GM21737 (cell line): ENCODE results near the gene DGKZ.
"Not testable (repeated sequence)": the region's sequence is repeated elsewhere in the genome, so short reads cannot be mapped to it uniquely, and the experiment has no call there.

Experiments used
- ATAC-seq: cut with Tn5 transposase; IDR thresholded peaks from one replicate; pipeline ENCODE4 v1.9.1; 2021; ENCODE audit warnings: mild to moderate bottlenecking, moderate library complexity; ENCODE audit not compliant: unreplicated experiment

Gene DGKZ

GRCh38 chr11:46346886-46347636 is at the start of gene DGKZ:
Gene DGKZ (plus strand): TSS chr11:46347463. CDS start chr11:46347660, 197 bp downstream.
- ATAC-seq = peak; percentile 70

GRCh38 chr11:46298699-46299433 is 48.4 kb upstream of the DGKZ start:
- ATAC-seq = no peak

GRCh38 chr11:46299451-46299961 is 47.8 kb upstream of the DGKZ start:
- no peak for ATAC-seq

GRCh38 chr11:46300270-46300669 is 47.0 kb upstream of the DGKZ start:
- ATAC-seq = no peak

GRCh38 chr11:46302866-46303265 is 44.4 kb upstream of the DGKZ start:
- peak; percentile 74 for ATAC-seq

GRCh38 chr11:46304036-46304435 is 43.2 kb upstream of the DGKZ start:
- not testable (repeated sequence) for ATAC-seq

- ATAC-seq = no peak
Observed at GRCh38 chr11:46304605-46305179, 42.6 kb upstream of the DGKZ start.

GRCh38 chr11:46305295-46305694 is 42.0 kb upstream of the DGKZ start:
- no peak for ATAC-seq

GRCh38 chr11:46306296-46306853 is 40.9 kb upstream of the DGKZ start:
- ATAC-seq = no peak

- no peak for ATAC-seq
Observed at GRCh38 chr11:46307369-46307768, 39.9 kb upstream of the DGKZ start.

GRCh38 chr11:46307785-46308341 is 39.4 kb upstream of the DGKZ start:
- no peak for ATAC-seq

- no peak for ATAC-seq
Observed at GRCh38 chr11:46308631-46309419, 38.4 kb upstream of the DGKZ start.

- no peak for ATAC-seq
Observed at GRCh38 chr11:46309814-46310259, 37.4 kb upstream of the DGKZ start.

GRCh38 chr11:46315033-46315738 is 32.1 kb upstream of the DGKZ start:
- ATAC-seq = no peak

- ATAC-seq = no peak
Observed at GRCh38 chr11:46315783-46316563, 31.3 kb upstream of the DGKZ start.

- no peak for ATAC-seq
Observed at GRCh38 chr11:46319074-46319453, 28.2 kb upstream of the DGKZ start.

- no peak for ATAC-seq
Observed at GRCh38 chr11:46321757-46322156, 25.5 kb upstream of the DGKZ start.

GRCh38 chr11:46322759-46323158 is 24.5 kb upstream of the DGKZ start:
- ATAC-seq = no peak
